Right atrium auricular region (tissue), 2 donors: Measurements from ENCODE around the gene DLEC1. TPM values are rescaled to one million over a fixed set of nuclear protein-coding genes. Genes with fewer than 3 reads are reported as not detected.

ENCODE experiments used
- DNase-seq: peaks from one replicate; pipeline ENCODE4 v3.0.0-alpha.2; 2019; ENCODE audit warnings: low spot score
- H3K27ac ChIP-seq, 2 donors: fragments of 200-600 bp; sonication (generic); 1 replicate in 1 of 2; 2 replicates in 1 of 2; pipeline ENCODE4 v1.5.1; 2016 to 2019
- H3K27me3 ChIP-seq, 2 donors: fragments of 200-600 bp; sonication (generic); one replicate each; pipeline versions ENCODE4 v1.5.1 to v1.6.0; 2017 to 2019
- H3K36me3 ChIP-seq: fragments of 200-600 bp; sonication (generic); one replicate; pipeline ENCODE4 v1.5.1; 2016
- H3K4me1 ChIP-seq, 2 donors: fragments of 200-600 bp; sonication (generic); one replicate each; pipeline versions ENCODE4 v1.5.1 to v1.6.0; 2017 to 2019
- H3K4me3 ChIP-seq, 2 donors: fragments of 200-600 bp; sonication (generic); 1 replicate in 1 of 2; 2 replicates in 1 of 2; pipeline ENCODE4 v1.5.1; 2017 to 2019; ENCODE audit warnings: mild to moderate bottlenecking in 1 of 2, moderate library complexity in 1 of 2
- H3K9me3 ChIP-seq, 2 donors: fragments of 200-600 bp; sonication (generic); one replicate each; pipeline ENCODE4 v1.5.1; 2019
- total RNA-seq, 2 donors: library from RNA; depleted of rRNA; stranded (reverse); fragments of >200 nt; gene quantifications; one replicate each; pipeline ENCODE4 v1.1.0, GENCODE V29; 2016
- TF ChIP-seq, protein P1 (sequence below), 2 donors: fragments of 200-600 bp; sonication (generic); IDR thresholded peaks; one replicate each; pipeline ENCODE4 v1.5.1; 2019; ENCODE audit warnings: antibody characterized with exemption in 2 of 2

DLEC1 gene
- total RNA-seq, 2 donors from 2014 or later: 0.22 to 0.35 TPM

- Histone ChIP-seq H3K36me3 (peaks cover 76% of the 10 kb centered on the region), H3K27me3 (no peaks in the 10 kb centered on the region), H3K4me3 (no peak overlapping the region), H3K4me1 (peaks cover 0 to under 1% of the 10 kb centered on the region in 2 donors), H3K9me3 (no peaks in the 10 kb centered on the region), H3K27ac (no peak overlapping the region)
- TF ChIP-seq, protein P1, sequence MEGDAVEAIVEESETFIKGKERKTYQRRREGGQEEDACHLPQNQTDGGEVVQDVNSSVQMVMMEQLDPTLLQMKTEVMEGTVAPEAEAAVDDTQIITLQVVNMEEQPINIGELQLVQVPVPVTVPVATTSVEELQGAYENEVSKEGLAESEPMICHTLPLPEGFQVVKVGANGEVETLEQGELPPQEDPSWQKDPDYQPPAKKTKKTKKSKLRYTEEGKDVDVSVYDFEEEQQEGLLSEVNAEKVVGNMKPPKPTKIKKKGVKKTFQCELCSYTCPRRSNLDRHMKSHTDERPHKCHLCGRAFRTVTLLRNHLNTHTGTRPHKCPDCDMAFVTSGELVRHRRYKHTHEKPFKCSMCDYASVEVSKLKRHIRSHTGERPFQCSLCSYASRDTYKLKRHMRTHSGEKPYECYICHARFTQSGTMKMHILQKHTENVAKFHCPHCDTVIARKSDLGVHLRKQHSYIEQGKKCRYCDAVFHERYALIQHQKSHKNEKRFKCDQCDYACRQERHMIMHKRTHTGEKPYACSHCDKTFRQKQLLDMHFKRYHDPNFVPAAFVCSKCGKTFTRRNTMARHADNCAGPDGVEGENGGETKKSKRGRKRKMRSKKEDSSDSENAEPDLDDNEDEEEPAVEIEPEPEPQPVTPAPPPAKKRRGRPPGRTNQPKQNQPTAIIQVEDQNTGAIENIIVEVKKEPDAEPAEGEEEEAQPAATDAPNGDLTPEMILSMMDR (IDR thresholded peaks at IDR 0.05): no peak
- DNase-seq: peak; percentile 44
Measured at GRCh38 chr3:38122712-38123290, 83.8 kb downstream of the DLEC1 start.

DNA sequence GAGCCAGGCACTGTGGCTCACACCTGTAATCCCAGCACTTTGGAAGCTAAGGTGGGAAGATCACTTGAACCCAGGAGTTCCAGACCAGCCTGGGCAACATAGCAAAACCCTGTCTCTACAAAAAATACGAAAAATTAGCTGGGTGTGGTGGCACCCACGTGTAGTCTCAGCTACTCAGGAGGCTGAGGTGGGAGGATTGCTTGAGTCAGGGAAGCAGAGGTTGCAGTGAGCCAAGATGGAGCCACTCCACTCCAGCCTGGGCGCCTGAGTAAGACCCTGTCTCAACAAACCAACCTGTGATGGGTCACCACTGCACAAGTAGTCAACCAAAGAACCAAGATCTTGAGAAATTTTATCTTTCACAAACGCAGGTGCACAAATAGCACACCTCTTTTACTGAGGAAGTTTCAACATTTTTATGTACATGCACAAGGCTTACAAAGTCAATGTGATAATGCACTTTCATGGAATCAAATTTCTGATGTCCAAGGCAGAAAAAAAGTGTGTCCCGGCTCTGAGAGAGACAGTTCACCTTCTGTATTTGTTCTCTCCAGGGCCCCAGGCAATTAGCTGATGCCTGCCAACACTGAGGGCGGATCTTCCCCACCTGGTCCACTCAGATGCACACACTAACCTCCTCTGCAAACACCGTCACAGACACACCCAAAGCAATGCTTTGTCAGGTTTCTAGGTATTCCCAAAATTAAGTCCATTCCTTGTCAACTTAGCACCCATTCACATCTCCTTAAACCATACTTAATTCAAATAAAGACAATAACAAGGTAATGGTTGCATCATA is 85.5 kb downstream of the DLEC1 start:
- peak; percentile 16 for DNase-seq
- H3K36me3 ChIP-seq: peaks cover 93% of the 10 kb centered on the region

GRCh38 chr3:38125305-38126120 is 86.5 kb downstream of the DLEC1 start:
- Histone ChIP-seq H3K27ac (no peak overlapping the region), H3K4me1 (peaks cover 0 to 28% of the 10 kb centered on the region in 2 donors), H3K27me3 (no peaks in the 10 kb centered on the region), H3K9me3 (no peaks in the 10 kb centered on the region), H3K4me3 (no peak overlapping the region), H3K36me3 (peaks cover 92% of the 10 kb centered on the region)
- DNase-seq: peak; percentile 23
- TF ChIP-seq, protein P1 (IDR thresholded peaks at IDR 0.05): no peak

More for the DNA sequence above, 85.5 kb downstream of the DLEC1 start:
- Histone ChIP-seq H3K27ac (no peak overlapping the region), H3K9me3 (no peaks in the 10 kb centered on the region), H3K4me1 (peaks cover 0 to 18% of the 10 kb centered on the region in 2 donors), H3K27me3 (no peaks in the 10 kb centered on the region), H3K4me3 (no peak overlapping the region)
- TF ChIP-seq, protein P1 (IDR thresholded peaks at IDR 0.05): no peak

DNA sequence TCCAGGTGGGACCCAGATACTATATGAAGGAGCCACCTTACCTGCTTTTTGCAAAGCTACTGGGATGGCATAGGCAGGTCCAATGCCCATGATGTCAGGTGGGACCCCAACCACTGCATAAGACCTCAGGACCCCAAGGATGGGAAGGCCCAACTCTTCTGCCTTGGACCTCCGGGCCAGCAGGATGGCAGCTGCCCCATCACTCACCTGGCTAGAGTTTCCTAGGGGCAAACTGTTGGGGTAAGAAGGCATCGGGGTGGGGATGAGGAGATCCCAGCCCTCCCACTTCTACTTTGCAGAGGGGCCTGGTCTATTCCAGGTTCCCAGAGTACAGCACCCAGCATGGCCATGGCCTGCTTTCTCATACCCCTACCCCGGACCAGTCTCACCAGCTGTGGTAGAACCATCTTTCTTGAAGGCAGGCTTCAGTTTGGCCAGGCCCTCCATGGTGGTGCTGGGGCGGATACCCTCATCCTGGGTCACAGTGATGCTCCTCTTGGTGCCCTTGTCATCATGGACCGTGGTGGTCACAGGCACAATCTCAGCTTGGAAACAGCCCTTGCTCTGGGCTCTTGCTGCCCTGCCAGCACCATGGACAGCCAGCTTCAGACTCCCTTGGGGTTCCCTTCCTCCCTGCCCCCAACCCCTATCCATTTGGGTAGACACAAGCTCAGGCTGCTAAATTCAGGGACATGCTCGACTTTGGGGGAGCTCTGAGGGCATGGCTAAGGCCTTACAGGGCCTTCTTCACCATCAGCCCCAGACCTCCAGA is 87.3 kb downstream of the DLEC1 start:
- no peaks in the 10 kb centered on the region for H3K9me3 ChIP-seq
- no peak overlapping the region for H3K27ac ChIP-seq
- TF ChIP-seq, protein P1 (IDR thresholded peaks at IDR 0.05): no peak
- H3K4me1 ChIP-seq: peaks cover 0 to 36% of the 10 kb centered on the region in 2 donors
- no peaks in the 10 kb centered on the region for H3K27me3 ChIP-seq
- DNase-seq: peak; percentile 42
- H3K36me3 ChIP-seq: peaks cover 92% of the 10 kb centered on the region
- H3K4me3 ChIP-seq: no peak overlapping the region

GRCh38 chr3:38127611-38128302 is 88.7 kb downstream of the DLEC1 start:
- Histone ChIP-seq H3K27me3 (no peaks in the 10 kb centered on the region), H3K4me3 (no peak overlapping the region), H3K27ac (peak overlapping the region; percentile 33 to 58), H3K4me1 (peaks cover 0 to 47% of the 10 kb centered on the region in 2 donors), H3K36me3 (peaks cover 93% of the 10 kb centered on the region), H3K9me3 (no peaks in the 10 kb centered on the region)
- DNase-seq: peak; percentile 52
- TF ChIP-seq, protein P1 (IDR thresholded peaks at IDR 0.05): no peak
